ENCODE data around the gene MUC4. TPM values are rescaled to one million over a fixed set of nuclear protein-coding genes. Genes with fewer than 3 reads are reported as not detected.

MUC4 gene
- total and polyA plus RNA-seq, 7 donors: under 0.01 to 195 (median 7.4) TPM; not detected in 1

DNA sequence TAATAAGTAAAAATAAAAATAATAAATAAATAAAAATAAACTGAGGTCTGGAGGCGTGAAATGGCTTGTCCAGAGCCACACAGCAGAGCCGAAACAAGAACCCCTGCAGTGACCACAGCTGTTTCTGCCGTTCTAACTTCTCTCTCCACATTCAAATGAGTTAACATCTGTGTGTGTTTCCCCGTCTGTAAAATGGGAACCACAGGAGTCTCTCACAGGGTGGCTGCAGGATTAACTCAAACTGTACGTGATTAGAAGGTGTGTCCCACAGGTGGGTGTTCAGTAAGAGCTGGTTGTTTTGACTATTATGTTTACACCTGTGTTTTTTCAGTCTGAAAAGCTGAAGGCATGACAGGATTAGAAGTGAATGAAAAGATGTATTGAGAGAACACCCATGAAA, 27.0 kb upstream of the MUC4 start:
- 74 to 77% methylated on average over 5 of the region's 5 CpGs for WGBS, 2 donors
- no peaks in the 10 kb centered on the region for H3K9me3 ChIP-seq
- H3K4me1 ChIP-seq: no peaks in the 10 kb centered on the region
- H3K36me3 ChIP-seq: no peaks in the 10 kb centered on the region
- intact Hi-C loops (cut with DNase I): no loop called here
- no peak overlapping the region for H3K4me3 ChIP-seq
- TF ChIP-seq POLR2AphosphoS5 (IDR thresholded peaks at IDR 0.05): no peak
- no peak for TF ChIP-seq EP300 (IDR thresholded peaks at IDR 0.05)
- no peak for TF ChIP-seq POLR2A (IDR thresholded peaks at IDR 0.05)
- TF ChIP-seq, protein P1, sequence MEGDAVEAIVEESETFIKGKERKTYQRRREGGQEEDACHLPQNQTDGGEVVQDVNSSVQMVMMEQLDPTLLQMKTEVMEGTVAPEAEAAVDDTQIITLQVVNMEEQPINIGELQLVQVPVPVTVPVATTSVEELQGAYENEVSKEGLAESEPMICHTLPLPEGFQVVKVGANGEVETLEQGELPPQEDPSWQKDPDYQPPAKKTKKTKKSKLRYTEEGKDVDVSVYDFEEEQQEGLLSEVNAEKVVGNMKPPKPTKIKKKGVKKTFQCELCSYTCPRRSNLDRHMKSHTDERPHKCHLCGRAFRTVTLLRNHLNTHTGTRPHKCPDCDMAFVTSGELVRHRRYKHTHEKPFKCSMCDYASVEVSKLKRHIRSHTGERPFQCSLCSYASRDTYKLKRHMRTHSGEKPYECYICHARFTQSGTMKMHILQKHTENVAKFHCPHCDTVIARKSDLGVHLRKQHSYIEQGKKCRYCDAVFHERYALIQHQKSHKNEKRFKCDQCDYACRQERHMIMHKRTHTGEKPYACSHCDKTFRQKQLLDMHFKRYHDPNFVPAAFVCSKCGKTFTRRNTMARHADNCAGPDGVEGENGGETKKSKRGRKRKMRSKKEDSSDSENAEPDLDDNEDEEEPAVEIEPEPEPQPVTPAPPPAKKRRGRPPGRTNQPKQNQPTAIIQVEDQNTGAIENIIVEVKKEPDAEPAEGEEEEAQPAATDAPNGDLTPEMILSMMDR (IDR thresholded peaks at IDR 0.05): no peak
- no peak for DNase-seq
- no peak overlapping the region for H3K27ac ChIP-seq
- peaks cover 0 to 7% (median 0%) of the 10 kb centered on the region in 3 donors for H3K27me3 ChIP-seq

DNA sequence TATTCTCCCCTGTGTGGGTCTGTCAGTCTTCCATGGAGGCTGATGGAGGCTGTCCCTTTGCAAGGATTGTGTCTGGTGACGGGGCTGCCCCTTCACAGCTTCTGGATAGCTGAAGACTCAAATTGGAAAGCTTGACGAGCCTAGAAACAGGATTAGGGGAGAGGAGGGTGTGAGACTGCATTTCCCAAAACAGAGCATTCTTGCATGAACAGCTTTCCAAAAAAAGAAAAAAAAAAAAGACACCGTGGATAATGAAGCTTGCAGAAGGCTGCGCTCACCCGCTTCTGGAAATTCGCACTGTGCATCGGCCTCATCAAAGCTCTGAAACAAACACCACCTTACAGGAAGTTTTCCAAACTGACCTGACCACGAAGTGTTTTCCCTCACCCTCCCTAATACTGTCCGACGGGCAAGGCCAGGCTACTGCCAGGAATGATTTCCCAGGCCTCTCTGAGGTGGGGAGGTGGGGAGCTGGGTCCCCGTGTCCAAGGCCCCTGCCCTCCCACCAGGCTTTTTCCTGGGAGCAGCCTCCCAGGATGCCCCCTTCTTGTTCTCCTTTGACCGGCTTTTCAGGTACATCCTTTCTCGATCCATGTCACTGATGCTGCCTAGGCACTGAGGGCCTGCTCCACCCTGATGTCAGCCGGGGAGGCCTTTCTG, 24.9 kb upstream of the MUC4 start:
- intact Hi-C loops (cut with DNase I): no loop called here
- TF ChIP-seq POLR2A (IDR thresholded peaks at IDR 0.05) (no peak), POLR2AphosphoS5 (IDR thresholded peaks at IDR 0.05) (no peak), EP300 (IDR thresholded peaks at IDR 0.05) (no peak)
- TF ChIP-seq, protein P1 (IDR thresholded peaks at IDR 0.05): no peak
- Histone ChIP-seq H3K36me3 (no peaks in the 10 kb centered on the region), H3K4me1 (no peaks in the 10 kb centered on the region), H3K4me3 (no peak overlapping the region), H3K27me3 (peaks cover 0 to 7% (median 0%) of the 10 kb centered on the region in 3 donors), H3K27ac (no peak overlapping the region), H3K9me3 (no peaks in the 10 kb centered on the region)
- no peak for DNase-seq
- WGBS, 2 donors: 88 to 90% methylated on average over 14 of the region's 14 CpGs

DNA sequence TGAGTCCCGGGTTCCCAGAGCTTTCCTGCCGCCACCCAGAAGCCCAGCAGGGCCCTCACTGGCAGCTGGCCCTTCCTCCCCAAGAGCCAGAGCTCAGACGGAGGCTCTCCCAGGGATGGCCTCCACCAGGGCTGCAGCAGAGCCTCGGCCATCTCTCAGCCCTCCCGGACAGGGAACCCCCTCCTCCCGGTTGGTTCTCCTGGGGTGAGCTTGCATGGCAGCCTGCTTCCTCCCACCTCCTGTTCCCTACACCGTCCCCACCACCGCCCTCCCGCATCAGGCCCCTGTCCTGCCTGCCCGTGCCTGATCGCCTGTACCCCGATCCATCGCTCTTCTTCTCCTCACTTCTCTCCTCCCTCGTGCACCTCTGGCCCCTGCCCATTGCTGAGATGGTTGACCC, 24.1 kb upstream of the MUC4 start:
- TF ChIP-seq POLR2AphosphoS5 (IDR thresholded peaks at IDR 0.05) (no peak), POLR2A (IDR thresholded peaks at IDR 0.05) (no peak)
- 87% methylated on average over 14 of the region's 14 CpGs for WGBS, 2 donors
- H3K36me3 ChIP-seq: no peaks in the 10 kb centered on the region
- no peak overlapping the region for H3K27ac ChIP-seq
- H3K9me3 ChIP-seq: no peaks in the 10 kb centered on the region
- H3K4me1 ChIP-seq: no peaks in the 10 kb centered on the region
- DNase-seq: no peak
- intact Hi-C loops (cut with DNase I): no loop called here
- no peak overlapping the region for H3K4me3 ChIP-seq
- peaks cover 0 to 7% (median 0%) of the 10 kb centered on the region in 3 donors for H3K27me3 ChIP-seq

DNA sequence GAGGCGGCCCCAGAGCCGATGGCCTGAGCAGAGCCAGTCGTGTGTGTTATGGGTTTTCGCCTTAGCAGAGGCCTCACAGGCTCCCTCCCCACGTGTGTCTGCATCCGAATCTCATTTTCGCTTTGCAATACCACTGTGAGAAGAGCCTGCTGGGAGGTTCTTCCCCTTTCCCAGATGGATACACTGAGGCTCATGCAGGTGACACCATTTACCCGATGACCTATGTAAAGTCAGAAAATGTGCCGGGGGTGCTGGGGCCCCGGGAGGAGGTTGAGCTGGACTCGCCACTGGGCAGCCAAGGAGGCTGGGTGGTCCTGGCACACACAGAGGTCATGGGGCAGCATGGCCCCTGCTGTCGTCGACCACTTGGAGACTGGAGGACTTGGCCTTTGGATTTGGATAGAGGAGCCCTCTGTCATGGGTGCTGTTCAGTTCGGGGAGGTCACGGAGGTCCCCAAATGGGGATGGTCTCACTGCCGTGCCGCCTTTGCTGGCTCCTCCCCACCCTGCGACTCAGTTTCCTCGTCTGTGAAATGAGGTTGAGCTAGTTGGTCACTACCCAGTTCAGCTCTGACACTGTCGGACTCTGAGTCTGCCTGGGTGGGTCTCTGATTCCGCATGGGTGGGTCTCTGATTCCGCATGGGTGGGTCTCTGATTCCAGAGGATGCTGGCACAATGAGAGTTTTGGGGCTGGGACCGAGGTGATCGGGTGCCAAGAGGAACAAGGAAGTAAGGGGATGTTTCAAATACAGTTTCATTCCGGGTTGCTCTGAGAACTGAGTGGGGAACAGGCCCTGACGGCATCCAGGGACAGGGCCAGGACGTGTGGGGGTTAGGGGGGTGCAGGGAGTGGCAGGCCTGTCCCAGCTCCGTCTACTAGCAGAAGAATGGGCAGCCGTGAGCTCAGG, 23.2 kb upstream of the MUC4 start:
- Histone ChIP-seq H3K27ac (no peak overlapping the region), H3K9me3 (no peaks in the 10 kb centered on the region), H3K4me3 (no peak overlapping the region), H3K27me3 (peaks cover 0 to 6% (median 0%) of the 10 kb centered on the region in 3 donors), H3K36me3 (no peaks in the 10 kb centered on the region), H3K4me1 (no peaks in the 10 kb centered on the region)
- intact Hi-C loops (cut with DNase I): no loop called here
- 65 to 83% methylated on average over 29 of the region's 29 CpGs for WGBS, 2 donors
- no peak for DNase-seq
- TF ChIP-seq POLR2AphosphoS5 (IDR thresholded peaks at IDR 0.05) (no peak), EP300 (IDR thresholded peaks at IDR 0.05) (no peak), POLR2A (IDR thresholded peaks at IDR 0.05) (no peak)
- TF ChIP-seq, protein P1 (IDR thresholded peaks at IDR 0.05): no peak

DNA sequence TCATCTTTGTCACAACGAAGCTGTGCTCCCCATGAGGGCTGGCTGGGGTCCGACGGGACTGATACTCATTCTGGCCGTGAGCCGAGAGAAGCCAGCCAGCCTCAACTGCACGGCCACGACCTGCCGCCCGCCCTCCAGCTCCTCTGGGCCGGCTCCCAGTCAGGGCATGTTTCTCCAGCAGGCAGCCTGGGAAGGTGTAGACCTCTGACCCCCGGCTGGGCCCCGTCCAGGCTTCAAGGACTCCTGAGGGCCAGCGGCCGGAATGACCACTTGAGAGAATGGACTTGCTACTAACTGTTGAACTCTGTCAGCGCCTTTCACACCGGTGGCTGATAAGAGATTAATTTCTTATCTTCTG, 18.1 kb upstream of the MUC4 start:
- Histone ChIP-seq H3K36me3 (no peaks in the 10 kb centered on the region), H3K27me3 (peaks cover 0 to 3% (median 2%) of the 10 kb centered on the region in 3 donors), H3K4me1 (no peaks in the 10 kb centered on the region), H3K9me3 (no peaks in the 10 kb centered on the region), H3K27ac (no peak overlapping the region), H3K4me3 (no peak overlapping the region)
- 16 to 70% methylated on average over 16 of the region's 16 CpGs for WGBS, 2 donors
- intact Hi-C loops (cut with DNase I): no loop called here
- DNase-seq: no peak
- TF ChIP-seq EP300 (IDR thresholded peaks at IDR 0.05) (no peak), POLR2AphosphoS5 (IDR thresholded peaks at IDR 0.05) (no peak), POLR2A (IDR thresholded peaks at IDR 0.05) (no peak)
- TF ChIP-seq, protein P1 (IDR thresholded peaks at IDR 0.05): no peak
